SK-N-SH treated with all-trans-retinoic acid at 6 μM for 48 hours (cell line): Measurements from ENCODE around the gene NOXA1.

Experiments used
- CSDC2 ChIP-seq: fragments of 250-450 bp; sonication (Bioruptor Pico); IDR thresholded peaks from 2 replicates; pipeline ENCODE4 v1.5.0; 2020; ENCODE audit warnings: mild to moderate bottlenecking, moderate library complexity
- CSRNP3 ChIP-seq: fragments of 250-450 bp; sonication (Bioruptor Pico); IDR thresholded peaks from 2 replicates; pipeline ENCODE4 v1.5.1; 2021; ENCODE audit warnings: mild to moderate bottlenecking, moderate library complexity
- GLIS3 ChIP-seq: fragments of 250-450 bp; sonication (Bioruptor Pico); IDR thresholded peaks from 2 replicates; pipeline ENCODE4 v1.5.0; 2020; ENCODE audit warnings: mild to moderate bottlenecking, moderate library complexity
- ISL1 ChIP-seq: fragments of 250-450 bp; sonication (Bioruptor Pico); IDR thresholded peaks from 2 replicates; pipeline ENCODE4 v2.1.2; 2022; ENCODE audit warnings: mild to moderate bottlenecking, moderate library complexity
- RARB ChIP-seq: fragments of 250-450 bp; sonication (Bioruptor Pico); IDR thresholded peaks from 2 replicates; pipeline ENCODE4 v1.8.0; 2021; ENCODE audit warnings: mild to moderate bottlenecking, moderate library complexity
- SNAI2 ChIP-seq: fragments of 250-450 bp; sonication (Bioruptor Pico); IDR thresholded peaks from 2 replicates; pipeline ENCODE4 v1.5.0; 2020; ENCODE audit warnings: mild to moderate bottlenecking, moderate library complexity
- TCF4 ChIP-seq: fragments of 250-450 bp; sonication (Bioruptor Pico); IDR thresholded peaks from 2 replicates; pipeline ENCODE4 v1.8.0; 2021; ENCODE audit warnings: mild to moderate bottlenecking, moderate library complexity, borderline replicate concordance
- TOX ChIP-seq: fragments of 250-450 bp; sonication (Bioruptor Pico); IDR thresholded peaks from 2 replicates; pipeline ENCODE4 v1.8.0; 2021; ENCODE audit warnings: mild to moderate bottlenecking, moderate library complexity, borderline replicate concordance
- ZFP3 ChIP-seq: fragments of 250-450 bp; sonication (Bioruptor Pico); IDR thresholded peaks from 2 replicates; pipeline ENCODE4 v1.5.0; 2020; ENCODE audit warnings: mild to moderate bottlenecking, moderate library complexity
- ZFP30 ChIP-seq: fragments of 450-650 bp; formaldehyde crosslinking; IDR thresholded peaks from 2 replicates; pipeline ENCODE4 v1.5.0; 2022; ENCODE audit warnings: mild to moderate bottlenecking, moderate library complexity
- ZNF565 ChIP-seq: fragments of 450-650 bp; formaldehyde crosslinking; conservative IDR thresholded peaks from 2 replicates; pipeline ENCODE4 v1.5.0; 2020; ENCODE audit warnings: low read depth, mild to moderate bottlenecking, moderate library complexity
- ZNF8 ChIP-seq: fragments of 450-650 bp; formaldehyde crosslinking; IDR thresholded peaks from 2 replicates; pipeline ENCODE4 v1.5.0; 2020; ENCODE audit warnings: mild to moderate bottlenecking, moderate library complexity
- TF ChIP-seq, protein P1 (sequence below): fragments of 250-450 bp; sonication (Bioruptor Pico); IDR thresholded peaks from 2 replicates; pipeline ENCODE4 v1.5.1; 2020; ENCODE audit warnings: low read depth, mild to moderate bottlenecking, moderate library complexity
- TF ChIP-seq, protein P2 (sequence below): fragments of 250-450 bp; sonication (Bioruptor Pico); IDR thresholded peaks from 2 replicates; pipeline ENCODE4 v1.8.0; 2020; ENCODE audit warnings: mild to moderate bottlenecking, moderate library complexity, borderline replicate concordance

DNA sequence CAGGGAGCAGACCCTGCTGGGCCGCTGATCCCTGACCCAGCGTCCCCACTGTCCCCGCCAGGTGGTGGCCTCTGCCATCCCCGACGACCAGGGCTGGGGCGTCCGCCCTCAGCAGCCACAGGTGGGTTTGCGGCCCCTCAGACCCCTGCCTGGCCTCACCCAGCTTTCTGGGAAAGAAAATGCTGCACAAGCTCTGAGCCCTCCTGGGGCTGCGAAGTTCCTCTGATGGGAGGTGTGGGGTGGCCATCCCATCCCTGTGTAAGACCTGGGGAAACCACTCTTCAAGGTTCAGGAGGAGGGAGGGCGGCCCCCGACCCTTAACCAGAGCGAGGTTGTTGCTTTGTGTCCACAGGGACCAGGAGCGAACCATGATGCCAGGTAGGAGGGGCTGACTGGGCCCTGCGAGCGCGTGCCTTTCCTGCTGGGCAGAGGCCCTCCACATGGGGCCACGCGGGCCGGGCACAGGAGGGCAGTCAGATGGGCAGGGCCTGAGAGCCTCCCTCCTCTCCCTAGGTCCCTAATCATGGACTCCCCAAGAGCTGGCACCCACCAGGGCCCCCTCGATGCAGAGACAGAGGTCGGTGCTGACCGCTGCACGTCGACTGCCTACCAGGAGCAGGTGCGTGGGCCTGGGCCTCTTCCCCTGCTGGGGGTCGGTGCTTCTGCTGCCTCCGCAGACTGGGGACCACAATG is 7.7 kb downstream of the NOXA1 start:
- TF ChIP-seq GLIS3 (CRISPR knock-in tag) (no peak), SNAI2 (CRISPR knock-in tag) (no peak), CSDC2 (no peak), RARB (CRISPR knock-in tag) (no peak), CSRNP3 (CRISPR knock-in tag) (no peak), ZFP3 (CRISPR knock-in tag) (no peak), TOX (CRISPR knock-in tag) (no peak), ZNF565 (CRISPR knock-in tag) (no peak), ISL1 (CRISPR knock-in tag) (no peak), ZFP30 (CRISPR knock-in tag) (no peak), ZNF8 (CRISPR knock-in tag) (no peak), TCF4 (CRISPR knock-in tag) (no peak)
- TF ChIP-seq, protein P1, sequence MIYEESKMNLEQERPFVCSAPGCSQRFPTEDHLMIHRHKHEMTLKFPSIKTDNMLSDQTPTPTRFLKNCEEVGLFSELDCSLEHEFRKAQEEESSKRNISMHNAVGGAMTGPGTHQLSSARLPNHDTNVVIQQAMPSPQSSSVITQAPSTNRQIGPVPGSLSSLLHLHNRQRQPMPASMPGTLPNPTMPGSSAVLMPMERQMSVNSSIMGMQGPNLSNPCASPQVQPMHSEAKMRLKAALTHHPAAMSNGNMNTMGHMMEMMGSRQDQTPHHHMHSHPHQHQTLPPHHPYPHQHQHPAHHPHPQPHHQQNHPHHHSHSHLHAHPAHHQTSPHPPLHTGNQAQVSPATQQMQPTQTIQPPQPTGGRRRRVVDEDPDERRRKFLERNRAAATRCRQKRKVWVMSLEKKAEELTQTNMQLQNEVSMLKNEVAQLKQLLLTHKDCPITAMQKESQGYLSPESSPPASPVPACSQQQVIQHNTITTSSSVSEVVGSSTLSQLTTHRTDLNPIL (CRISPR knock-in tag) = no peak
- TF ChIP-seq, protein P2, sequence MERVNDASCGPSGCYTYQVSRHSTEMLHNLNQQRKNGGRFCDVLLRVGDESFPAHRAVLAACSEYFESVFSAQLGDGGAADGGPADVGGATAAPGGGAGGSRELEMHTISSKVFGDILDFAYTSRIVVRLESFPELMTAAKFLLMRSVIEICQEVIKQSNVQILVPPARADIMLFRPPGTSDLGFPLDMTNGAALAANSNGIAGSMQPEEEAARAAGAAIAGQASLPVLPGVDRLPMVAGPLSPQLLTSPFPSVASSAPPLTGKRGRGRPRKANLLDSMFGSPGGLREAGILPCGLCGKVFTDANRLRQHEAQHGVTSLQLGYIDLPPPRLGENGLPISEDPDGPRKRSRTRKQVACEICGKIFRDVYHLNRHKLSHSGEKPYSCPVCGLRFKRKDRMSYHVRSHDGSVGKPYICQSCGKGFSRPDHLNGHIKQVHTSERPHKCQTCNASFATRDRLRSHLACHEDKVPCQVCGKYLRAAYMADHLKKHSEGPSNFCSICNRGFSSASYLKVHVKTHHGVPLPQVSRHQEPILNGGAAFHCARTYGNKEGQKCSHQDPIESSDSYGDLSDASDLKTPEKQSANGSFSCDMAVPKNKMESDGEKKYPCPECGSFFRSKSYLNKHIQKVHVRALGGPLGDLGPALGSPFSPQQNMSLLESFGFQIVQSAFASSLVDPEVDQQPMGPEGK = no peak
